ENCODE data around the gene RNF215. TPM values are rescaled to one million over a fixed set of nuclear protein-coding genes. Genes with fewer than 3 reads are reported as not detected.

The RNF215 gene
- total RNA-seq, 1 donor from 2014 or later: 32.5 TPM

DNA sequence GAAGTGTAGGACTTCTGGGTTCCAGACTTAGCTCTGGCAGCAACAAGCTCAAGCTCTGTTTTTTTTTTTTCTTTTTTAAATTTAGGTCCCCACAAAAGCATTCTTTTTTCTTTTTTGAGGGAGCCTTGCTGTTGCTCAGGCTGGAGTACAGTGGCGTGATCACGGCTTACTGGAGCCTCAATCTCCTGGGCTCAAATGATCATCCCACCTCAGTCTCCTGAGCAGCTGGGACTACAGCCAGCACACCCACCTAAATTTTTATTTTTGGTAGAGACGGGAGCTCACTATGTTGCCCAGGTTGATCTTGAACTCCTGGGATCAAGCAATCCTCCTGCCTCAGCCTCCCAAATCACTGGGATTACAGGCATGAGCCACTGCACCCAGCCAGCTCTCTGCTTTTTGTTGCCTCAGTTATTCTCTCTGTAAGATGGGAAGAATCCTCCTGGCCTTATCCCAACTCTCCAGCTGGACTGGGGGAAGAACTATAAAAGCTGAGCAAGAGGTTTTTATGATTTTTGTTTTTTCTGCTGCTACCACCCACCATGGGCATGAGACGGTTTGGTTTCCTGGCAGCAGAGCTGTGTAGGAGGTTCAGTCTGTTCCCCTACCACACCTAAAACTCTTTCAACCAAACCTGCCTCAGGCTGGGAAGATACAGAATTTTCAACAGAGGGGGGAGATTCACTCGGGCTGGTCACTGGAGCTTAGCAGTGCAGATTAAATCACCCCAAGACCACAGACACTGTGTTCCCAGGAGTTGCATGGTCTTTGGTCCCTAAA lies 26.7 kb upstream of the RNF215 start:
- DNase-seq (ENCODE audit: low spot score, unreplicated experiment): no peak
- Mint-ChIP-seq H3K9me3 (ENCODE audit: low read depth) (no peaks in the 10 kb centered on the region), H3K4me3 (ENCODE audit: low read depth) (no peak overlapping the region), H3K27ac (no peak overlapping the region), H3K4me1 (ENCODE audit: low read depth) (peaks cover 26% of the 10 kb centered on the region), H3K27me3 (no peaks in the 10 kb centered on the region), H3K36me3 (ENCODE audit: insufficient read depth) (peaks cover 27% of the 10 kb centered on the region)
- TF ChIP-seq, protein P1, sequence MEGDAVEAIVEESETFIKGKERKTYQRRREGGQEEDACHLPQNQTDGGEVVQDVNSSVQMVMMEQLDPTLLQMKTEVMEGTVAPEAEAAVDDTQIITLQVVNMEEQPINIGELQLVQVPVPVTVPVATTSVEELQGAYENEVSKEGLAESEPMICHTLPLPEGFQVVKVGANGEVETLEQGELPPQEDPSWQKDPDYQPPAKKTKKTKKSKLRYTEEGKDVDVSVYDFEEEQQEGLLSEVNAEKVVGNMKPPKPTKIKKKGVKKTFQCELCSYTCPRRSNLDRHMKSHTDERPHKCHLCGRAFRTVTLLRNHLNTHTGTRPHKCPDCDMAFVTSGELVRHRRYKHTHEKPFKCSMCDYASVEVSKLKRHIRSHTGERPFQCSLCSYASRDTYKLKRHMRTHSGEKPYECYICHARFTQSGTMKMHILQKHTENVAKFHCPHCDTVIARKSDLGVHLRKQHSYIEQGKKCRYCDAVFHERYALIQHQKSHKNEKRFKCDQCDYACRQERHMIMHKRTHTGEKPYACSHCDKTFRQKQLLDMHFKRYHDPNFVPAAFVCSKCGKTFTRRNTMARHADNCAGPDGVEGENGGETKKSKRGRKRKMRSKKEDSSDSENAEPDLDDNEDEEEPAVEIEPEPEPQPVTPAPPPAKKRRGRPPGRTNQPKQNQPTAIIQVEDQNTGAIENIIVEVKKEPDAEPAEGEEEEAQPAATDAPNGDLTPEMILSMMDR (IDR thresholded peaks at IDR 0.05; ENCODE audit: unreplicated experiment): no peak

DNA sequence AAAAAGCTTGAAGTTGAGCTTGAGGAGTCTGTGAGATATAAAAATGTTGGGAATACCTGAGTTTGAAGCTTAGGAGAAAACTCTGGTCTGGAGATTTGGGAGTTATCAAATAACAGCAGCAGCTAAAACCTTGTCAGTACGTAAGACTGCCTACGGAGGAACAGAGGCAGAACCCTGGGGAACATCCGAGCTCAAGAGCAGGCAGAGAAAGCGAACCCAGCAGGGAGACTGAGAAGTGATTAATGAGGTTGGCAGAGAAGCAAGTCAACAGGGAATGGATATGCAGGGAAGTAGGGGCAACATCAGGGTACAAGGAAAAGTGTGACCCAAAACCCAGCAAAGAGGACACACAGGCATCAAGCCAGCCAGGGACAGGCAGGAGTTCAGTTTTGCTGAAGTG lies 25.8 kb upstream of the RNF215 start:
- no peaks in the 10 kb centered on the region for H3K9me3 Mint-ChIP-seq (ENCODE audit: low read depth)
- no peak overlapping the region for H3K4me3 Mint-ChIP-seq (ENCODE audit: low read depth)
- H3K27ac Mint-ChIP-seq: no peak overlapping the region
- H3K27me3 Mint-ChIP-seq: no peaks in the 10 kb centered on the region
- TF ChIP-seq, protein P1 (IDR thresholded peaks at IDR 0.05; ENCODE audit: unreplicated experiment): no peak
- H3K4me1 Mint-ChIP-seq (ENCODE audit: low read depth): peaks cover 17% of the 10 kb centered on the region
- peaks cover 25% of the 10 kb centered on the region for H3K36me3 Mint-ChIP-seq (ENCODE audit: insufficient read depth)
- DNase-seq (ENCODE audit: low spot score, unreplicated experiment): no peak

DNA sequence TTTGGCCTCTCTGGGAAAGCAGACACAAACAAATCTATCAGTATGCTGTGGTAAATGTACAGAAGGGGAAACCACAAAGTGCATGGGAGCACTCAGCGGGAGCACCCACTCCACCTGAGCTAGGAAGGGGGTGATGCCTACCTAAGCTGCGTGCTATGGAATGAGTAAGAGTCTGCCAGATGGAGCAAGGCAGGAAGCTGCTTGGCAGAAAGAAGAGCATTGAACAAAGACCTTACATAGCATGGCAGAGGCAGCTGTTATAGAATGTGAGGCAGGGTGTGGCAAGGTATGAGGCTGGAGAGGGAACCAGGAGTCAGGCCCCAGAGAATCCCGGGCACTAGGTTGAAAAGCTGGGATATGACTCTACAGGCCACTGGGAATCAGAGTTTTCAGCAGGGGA lies 24.6 kb upstream of the RNF215 start:
- TF ChIP-seq, protein P1 (IDR thresholded peaks at IDR 0.05; ENCODE audit: unreplicated experiment): no peak
- H3K27me3 Mint-ChIP-seq: no peaks in the 10 kb centered on the region
- DNase-seq (ENCODE audit: low spot score, unreplicated experiment): no peak
- H3K9me3 Mint-ChIP-seq (ENCODE audit: low read depth): no peaks in the 10 kb centered on the region
- H3K4me3 Mint-ChIP-seq (ENCODE audit: low read depth): no peak overlapping the region
- peaks cover 25% of the 10 kb centered on the region for H3K36me3 Mint-ChIP-seq (ENCODE audit: insufficient read depth)
- peaks cover 5% of the 10 kb centered on the region for H3K4me1 Mint-ChIP-seq (ENCODE audit: low read depth)
- no peak overlapping the region for H3K27ac Mint-ChIP-seq

- peaks cover 22% of the 10 kb centered on the region for H3K36me3 Mint-ChIP-seq (ENCODE audit: insufficient read depth)
- peaks cover 1% of the 10 kb centered on the region for H3K4me1 Mint-ChIP-seq (ENCODE audit: low read depth)
- no peaks in the 10 kb centered on the region for H3K9me3 Mint-ChIP-seq (ENCODE audit: low read depth)
- H3K27ac Mint-ChIP-seq: no peak overlapping the region
- no peaks in the 10 kb centered on the region for H3K27me3 Mint-ChIP-seq
- TF ChIP-seq, protein P1 (IDR thresholded peaks at IDR 0.05; ENCODE audit: unreplicated experiment): no peak
- no peak for DNase-seq (ENCODE audit: low spot score, unreplicated experiment)
- H3K4me3 Mint-ChIP-seq (ENCODE audit: low read depth): no peak overlapping the region
Measured at GRCh38 chr22:30408388-30409102, 21.3 kb upstream of the RNF215 start.

- TF ChIP-seq, protein P1 (IDR thresholded peaks at IDR 0.05; ENCODE audit: unreplicated experiment): no peak
- Mint-ChIP-seq H3K36me3 (ENCODE audit: insufficient read depth) (peaks cover 13% of the 10 kb centered on the region), H3K4me3 (ENCODE audit: low read depth) (no peak overlapping the region), H3K4me1 (ENCODE audit: low read depth) (peaks cover 1% of the 10 kb centered on the region), H3K27me3 (no peaks in the 10 kb centered on the region), H3K27ac (no peak overlapping the region), H3K9me3 (ENCODE audit: low read depth) (no peaks in the 10 kb centered on the region)
- no peak for DNase-seq (ENCODE audit: low spot score, unreplicated experiment)
Measured at GRCh38 chr22:30406400-30406799, 19.2 kb upstream of the RNF215 start.
